ENCODE measurements around the gene PLEKHG1.

PLEKHG1 gene

GRCh38 chr6:150589852-150590251, 9.8 kb upstream of the PLEKHG1 start:
- ATAC-seq = no peak
- no peak for DNase-seq

GRCh38 chr6:150590446-150590845, 9.2 kb upstream of the PLEKHG1 start:
- ATAC-seq (no peak), DNase-seq (no peak)

- DNase-seq (no peak), ATAC-seq (no peak)
Observed at GRCh38 chr6:150592377-150592995, 7.2 kb upstream of the PLEKHG1 start.

- no peak for ATAC-seq
- no peak for DNase-seq
Observed at GRCh38 chr6:150593119-150593518, 6.6 kb upstream of the PLEKHG1 start.

- ATAC-seq (no peak), DNase-seq (no peak)
Observed at GRCh38 chr6:150596439-150596838, 3.2 kb upstream of the PLEKHG1 start.

- no peak for ATAC-seq
- DNase-seq = no peak
Observed at GRCh38 chr6:150598401-150598800, 1.3 kb upstream of the PLEKHG1 start.

GRCh38 chr6:150598858-150599198, 857 bp upstream of the PLEKHG1 start:
- no peak for DNase-seq
- ATAC-seq = no peak

GRCh38 chr6:150600010-150600300, 270 bp downstream of the PLEKHG1 start:
- no peak for ATAC-seq
- DNase-seq = no peak

- DNase-seq (peak; percentile 75), ATAC-seq (peak; percentile 74)
Observed at GRCh38 chr6:150600301-150601017, 774 bp downstream of the PLEKHG1 start.

- ATAC-seq (no peak), DNase-seq (no peak)
Observed at GRCh38 chr6:150601439-150601838, 1.8 kb downstream of the PLEKHG1 start.

GRCh38 chr6:150603176-150603575, 3.5 kb downstream of the PLEKHG1 start:
- no peak for DNase-seq
- ATAC-seq = no peak

- no peak for DNase-seq
- no peak for ATAC-seq
Observed at GRCh38 chr6:150604467-150604866, 4.8 kb downstream of the PLEKHG1 start.

- no peak for DNase-seq
Observed at GRCh38 chr6:150605333-150605732, 5.6 kb downstream of the PLEKHG1 start.

GRCh38 chr6:150606168-150606591, 6.5 kb downstream of the PLEKHG1 start:
- ATAC-seq (no peak), DNase-seq (no peak)

More at GRCh38 chr6:150605333-150605732, 5.6 kb downstream of the PLEKHG1 start:
- no peak for ATAC-seq

GRCh38 chr6:150606647-150607328, 7.1 kb downstream of the PLEKHG1 start:
- DNase-seq (no peak), ATAC-seq (no peak)

- DNase-seq = no peak
- no peak for ATAC-seq
Observed at GRCh38 chr6:150607329-150607650, 7.6 kb downstream of the PLEKHG1 start.

GRCh38 chr6:150610584-150610983, 10.9 kb downstream of the PLEKHG1 start:
- ATAC-seq (no peak), DNase-seq (no peak)

GRCh38 chr6:150613269-150613668, 13.6 kb downstream of the PLEKHG1 start:
- no peak for ATAC-seq
- DNase-seq = no peak

- ATAC-seq (no peak), DNase-seq (no peak)
Observed at GRCh38 chr6:150615967-150616366, 16.3 kb downstream of the PLEKHG1 start.

GRCh38 chr6:150616586-150616985, 16.9 kb downstream of the PLEKHG1 start:
- ATAC-seq (no peak), DNase-seq (no peak)

GRCh38 chr6:150617062-150617461, 17.4 kb downstream of the PLEKHG1 start:
- ATAC-seq = no peak
- no peak for DNase-seq

- DNase-seq = no peak
- ATAC-seq = no peak
Observed at GRCh38 chr6:150617496-150618460, 18.1 kb downstream of the PLEKHG1 start.

- DNase-seq (no peak), ATAC-seq (no peak)
Observed at GRCh38 chr6:150619275-150619674, 19.6 kb downstream of the PLEKHG1 start.

Measured in stimulated activated naive CD8-positive, alpha-beta T cell treated with anti-CD3 and anti-CD28 coated beads, Interleukin-15, Interleukin-2, amounts not matched to agents 100 U/mL and 50 U/mL, for 24 hours (primary cell).